Mucosa of stomach (tissue), 1 donor: ENCODE results near the gene VIP.

Source experiments
- H3K27me3 ChIP-seq: one replicate; pipeline ENCODE4 v1.7.0; 2013; ENCODE audit warnings: mild to moderate bottlenecking, low read length; ENCODE audit not compliant: control insufficient read depth, insufficient read depth
- H3K36me3 ChIP-seq: one replicate; pipeline ENCODE4 v1.7.0; 2013; ENCODE audit warnings: low read length; ENCODE audit not compliant: control insufficient read depth, insufficient read depth
- H3K4me1 ChIP-seq: one replicate; pipeline ENCODE4 v1.7.0; 2013; ENCODE audit warnings: mild to moderate bottlenecking, low read length; ENCODE audit not compliant: control insufficient read depth, insufficient read depth
- H3K4me3 ChIP-seq: one replicate; pipeline ENCODE4 v1.7.0; 2013; ENCODE audit warnings: low read length
- H3K9ac ChIP-seq: one replicate; pipeline ENCODE4 v1.7.0; 2013; ENCODE audit warnings: mild to moderate bottlenecking, low read length, moderate library complexity
- H3K9me3 ChIP-seq: one replicate; pipeline ENCODE4 v1.7.0; 2013; ENCODE audit warnings: mild to moderate bottlenecking, low read length, moderate library complexity; ENCODE audit not compliant: control insufficient read depth
- donor health status: Pancreatic carcinoma.

VIP gene

GRCh38 chr6:152794696-152795095, 44.1 kb downstream of the VIP start:
- Histone ChIP-seq H3K27me3 (no peaks in the 10 kb centered on the region), H3K4me3 (no peak overlapping the region), H3K9ac (no peak overlapping the region), H3K9me3 (no peaks in the 10 kb centered on the region), H3K4me1 (no peaks in the 10 kb centered on the region), H3K36me3 (no peaks in the 10 kb centered on the region)

GRCh38 chr6:152804150-152804549, 53.6 kb downstream of the VIP start:
- Histone ChIP-seq H3K9ac (no peak overlapping the region), H3K36me3 (no peaks in the 10 kb centered on the region), H3K4me3 (no peak overlapping the region), H3K4me1 (no peaks in the 10 kb centered on the region), H3K27me3 (no peaks in the 10 kb centered on the region), H3K9me3 (no peaks in the 10 kb centered on the region)
